Measurements from ENCODE around the gene DNAH11. TPM values are rescaled to one million over a fixed set of nuclear protein-coding genes. Genes with fewer than 3 reads are reported as not detected.

DNAH11 gene
- total RNA-seq, 1 experiment from 2014 or later = 0.39 TPM

DNA sequence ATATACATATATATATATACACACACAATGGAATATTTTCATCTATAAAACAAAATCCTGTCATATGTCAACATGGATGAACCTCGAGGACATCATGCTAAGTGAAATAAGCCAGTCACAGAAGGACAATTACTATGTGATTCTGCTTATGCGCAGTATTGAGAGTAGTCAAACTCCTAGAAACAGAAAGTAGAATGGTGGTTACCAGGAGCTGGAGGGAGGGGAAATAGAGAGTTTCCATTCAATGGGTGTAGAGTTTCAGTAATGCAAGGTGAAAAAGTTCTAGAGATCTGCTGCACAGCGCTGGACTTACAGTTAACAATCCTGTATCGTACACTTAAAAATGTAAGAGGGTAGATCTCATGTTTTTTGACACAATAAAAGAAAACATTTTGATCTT is 221.0 kb downstream of the DNAH11 start:
- Histone ChIP-seq H3K4me3 (replicated peaks in 1 of 2; ENCODE audit: low read depth in 1 of 2, low read length in 2 of 2) (no peak overlapping the region), H3K79me2 (ENCODE audit: insufficient read depth, low read length) (no peaks in the 10 kb centered on the region), H4K20me1 (ENCODE audit: insufficient read depth) (no peaks in the 10 kb centered on the region), H3K9me2 (ENCODE audit: insufficient read depth) (no peaks in the 10 kb centered on the region), H3K4me2 (ENCODE audit: low read length) (no peak overlapping the region), H2AFZ (ENCODE audit: low read depth, low read length, poor library complexity, severe bottlenecking) (no peak overlapping the region), H3K9me3 (ENCODE audit: control insufficient read depth in 1 of 2, insufficient read depth in 1 of 2, low read depth in 1 of 2, low read length in 2 of 2) (no peaks in the 10 kb centered on the region), H3K9ac (ENCODE audit: low read length) (no peak overlapping the region), H3K27ac (ENCODE audit: low read depth, low read length) (no peak overlapping the region), H3K36me3 (ENCODE audit: control insufficient read depth in 1 of 2, insufficient read depth in 2 of 2, low read length in 2 of 2) (no peaks in the 10 kb centered on the region), H3K4me1 (ENCODE audit: control insufficient read depth in 1 of 2, insufficient read depth in 2 of 2, low read length in 2 of 2) (no peaks in the 10 kb centered on the region), H3K27me3 (ENCODE audit: insufficient read depth, low read length) (no peaks in the 10 kb centered on the region)
- no peak for TF ChIP-seq POLR2A (IDR thresholded peaks at IDR 0.05; ENCODE audit: borderline replicate concordance, extremely low read depth, insufficient read depth, insufficient read length)
- TF ChIP-seq EZH2 (IDR thresholded peaks at IDR 0.05) = no peak
- no peak for TF ChIP-seq EZH2phosphoT487 (IDR thresholded peaks at IDR 0.05; ENCODE audit: borderline replicate concordance)
- no peak for TF ChIP-seq ZFX (IDR thresholded peaks at IDR 0.05)
- no peak for TF ChIP-seq FOSL1 (IDR thresholded peaks at IDR 0.05; ENCODE audit: low read depth)
- no peak for TF ChIP-seq JUND (IDR thresholded peaks at IDR 0.05)
- TF ChIP-seq RAD21 (IDR thresholded peaks at IDR 0.05; ENCODE audit: low read depth) = no peak
- no peak for TF ChIP-seq SRF (IDR thresholded peaks at IDR 0.05; ENCODE audit: low read depth)
- TF ChIP-seq, protein P1, sequence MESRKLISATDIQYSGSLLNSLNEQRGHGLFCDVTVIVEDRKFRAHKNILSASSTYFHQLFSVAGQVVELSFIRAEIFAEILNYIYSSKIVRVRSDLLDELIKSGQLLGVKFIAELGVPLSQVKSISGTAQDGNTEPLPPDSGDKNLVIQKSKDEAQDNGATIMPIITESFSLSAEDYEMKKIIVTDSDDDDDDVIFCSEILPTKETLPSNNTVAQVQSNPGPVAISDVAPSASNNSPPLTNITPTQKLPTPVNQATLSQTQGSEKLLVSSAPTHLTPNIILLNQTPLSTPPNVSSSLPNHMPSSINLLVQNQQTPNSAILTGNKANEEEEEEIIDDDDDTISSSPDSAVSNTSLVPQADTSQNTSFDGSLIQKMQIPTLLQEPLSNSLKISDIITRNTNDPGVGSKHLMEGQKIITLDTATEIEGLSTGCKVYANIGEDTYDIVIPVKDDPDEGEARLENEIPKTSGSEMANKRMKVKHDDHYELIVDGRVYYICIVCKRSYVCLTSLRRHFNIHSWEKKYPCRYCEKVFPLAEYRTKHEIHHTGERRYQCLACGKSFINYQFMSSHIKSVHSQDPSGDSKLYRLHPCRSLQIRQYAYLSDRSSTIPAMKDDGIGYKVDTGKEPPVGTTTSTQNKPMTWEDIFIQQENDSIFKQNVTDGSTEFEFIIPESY (IDR thresholded peaks at IDR 0.05; ENCODE audit: extremely low read depth, insufficient replicate concordance, low read length) = no peak
- no peak for TF ChIP-seq SP1 (IDR thresholded peaks at IDR 0.05; ENCODE audit: low read depth)
- no peak for TF ChIP-seq ZNF274 (IDR thresholded peaks at IDR 0.05; ENCODE audit: low read depth, low read length)
- TF ChIP-seq, protein P2, sequence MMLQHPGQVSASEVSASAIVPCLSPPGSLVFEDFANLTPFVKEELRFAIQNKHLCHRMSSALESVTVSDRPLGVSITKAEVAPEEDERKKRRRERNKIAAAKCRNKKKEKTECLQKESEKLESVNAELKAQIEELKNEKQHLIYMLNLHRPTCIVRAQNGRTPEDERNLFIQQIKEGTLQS (IDR thresholded peaks at IDR 0.05) = no peak
- TF ChIP-seq POLR2AphosphoS5 (IDR thresholded peaks at IDR 0.05; ENCODE audit: low read depth, low read length) = no peak
- no peak for TF ChIP-seq CEBPB (IDR thresholded peaks at IDR 0.05; ENCODE audit: low read depth)
- no peak for TF ChIP-seq ELF1 (IDR thresholded peaks at IDR 0.05; ENCODE audit: borderline replicate concordance, low read depth)
- TF ChIP-seq, protein P3, sequence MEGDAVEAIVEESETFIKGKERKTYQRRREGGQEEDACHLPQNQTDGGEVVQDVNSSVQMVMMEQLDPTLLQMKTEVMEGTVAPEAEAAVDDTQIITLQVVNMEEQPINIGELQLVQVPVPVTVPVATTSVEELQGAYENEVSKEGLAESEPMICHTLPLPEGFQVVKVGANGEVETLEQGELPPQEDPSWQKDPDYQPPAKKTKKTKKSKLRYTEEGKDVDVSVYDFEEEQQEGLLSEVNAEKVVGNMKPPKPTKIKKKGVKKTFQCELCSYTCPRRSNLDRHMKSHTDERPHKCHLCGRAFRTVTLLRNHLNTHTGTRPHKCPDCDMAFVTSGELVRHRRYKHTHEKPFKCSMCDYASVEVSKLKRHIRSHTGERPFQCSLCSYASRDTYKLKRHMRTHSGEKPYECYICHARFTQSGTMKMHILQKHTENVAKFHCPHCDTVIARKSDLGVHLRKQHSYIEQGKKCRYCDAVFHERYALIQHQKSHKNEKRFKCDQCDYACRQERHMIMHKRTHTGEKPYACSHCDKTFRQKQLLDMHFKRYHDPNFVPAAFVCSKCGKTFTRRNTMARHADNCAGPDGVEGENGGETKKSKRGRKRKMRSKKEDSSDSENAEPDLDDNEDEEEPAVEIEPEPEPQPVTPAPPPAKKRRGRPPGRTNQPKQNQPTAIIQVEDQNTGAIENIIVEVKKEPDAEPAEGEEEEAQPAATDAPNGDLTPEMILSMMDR (IDR thresholded peaks at IDR 0.05 in 2 of 3, conservative IDR thresholded peaks at IDR 0.05 in 1 of 3; ENCODE audit: borderline replicate concordance in 1 of 3, insufficient read depth in 1 of 3, low read depth in 2 of 3, low read length in 2 of 3) = no peak
- intact Hi-C loops (cut with micrococcal nuclease) = loop anchor here (10.0 kb wide), 1 partner anchor 249 kb away; no protein-coding TSS in a partner anchor
- RAD21 ChIA-PET (ENCODE audit: low non-redundant PET in 1 of 2, low total read pairs in 2 of 2, uncharacterized antibody in 2 of 2, unreplicated experiment in 2 of 2) = no interaction called here
- no TSS peak for BruUV-seq (replicated peaks)
- POLR2A ChIA-PET = no interaction called here
- CTCF ChIA-PET = no interaction called here
- ATAC-seq = no peak
- no peak for DNase-seq (ENCODE audit: low read depth, low spot score)

Measured in HCT116 (cell line).